K562 (cell line): Measurements from ENCODE around the gene TENT4B. TPM values are rescaled to one million over a fixed set of nuclear protein-coding genes. Genes with fewer than 3 reads are reported as not detected.

Experiments used
- CBX5 ChIP-seq: IDR thresholded peaks from 2 replicates; pipeline ENCODE4 v1.6.1; 2014; ENCODE audit warnings: low read depth, borderline replicate concordance
- HDAC1 ChIP-seq, 2 experiments: fragments of 450-650 bp; IDR thresholded peaks; 2 replicates each; pipeline ENCODE4 v1.6.1; 2016 to 2017; ENCODE audit warnings: inconsistent platforms in 1 of 2, mild to moderate bottlenecking in 1 of 2, moderate library complexity in 1 of 2
- IRF9 ChIP-seq: fragments of 450-650 bp; IDR thresholded peaks from 2 replicates; pipeline ENCODE4 v1.6.1; 2016; ENCODE audit warnings: missing biosample characterization, missing genetic modification characterization
- KAT8 ChIP-seq: fragments of 450-650 bp; IDR thresholded peaks from 2 replicates; pipeline ENCODE4 v1.6.1; 2016; ENCODE audit warnings: low read depth, mild to moderate bottlenecking
- KLF6 ChIP-seq: fragments of 250-450 bp; sonication (Bioruptor Pico); IDR thresholded peaks from 2 replicates; pipeline ENCODE4 v1.4.0; 2020; ENCODE audit warnings: mild to moderate bottlenecking, moderate library complexity, borderline replicate concordance
- MYNN ChIP-seq, 2 experiments: sonication (generic); formaldehyde crosslinking in 1 of 2; IDR thresholded peaks; 2 replicates each; pipeline versions ENCODE4 v1.5.0 to v1.6.1; 2016 to 2020; ENCODE audit warnings: antibody characterized with exemption in 1 of 2, missing genetic modification reagents in 1 of 2
- RFX1 ChIP-seq: fragments of 450-650 bp; IDR thresholded peaks from 2 replicates; pipeline ENCODE4 v1.6.1; 2016; ENCODE audit warnings: mild to moderate bottlenecking, moderate library complexity
- TAF1 ChIP-seq: IDR thresholded peaks from 2 replicates; pipeline ENCODE4 v1.6.1; 2011; ENCODE audit warnings: mild to moderate bottlenecking, low read length, moderate library complexity; ENCODE audit not compliant: insufficient read depth, control insufficient read depth, severe bottlenecking; ENCODE audit errors: extremely low read depth
- TARDBP ChIP-seq: fragments of 450-650 bp; IDR thresholded peaks from 2 replicates; pipeline ENCODE4 v1.6.1; 2016
- TGIF2 ChIP-seq: sonication (generic); formaldehyde crosslinking; IDR thresholded peaks from 2 replicates; pipeline ENCODE4 v1.8.1; 2022; ENCODE audit warnings: mild to moderate bottlenecking, missing genetic modification reagents, moderate library complexity
- YY1 ChIP-seq, 3 experiments: IDR thresholded peaks; 2 replicates each; pipeline ENCODE4 v1.6.1; 2011; ENCODE audit warnings: low read length in 2 of 3, mild to moderate bottlenecking in 2 of 3, moderate library complexity in 2 of 3, borderline replicate concordance in 1 of 3, control low read depth in 1 of 3, low read depth in 1 of 3; ENCODE audit not compliant: insufficient read depth in 3 of 3, insufficient replicate concordance in 2 of 3, control insufficient read depth in 1 of 3, insufficient read length in 1 of 3; ENCODE audit errors: extremely low read depth in 1 of 3
- polyA plus RNA-seq, 8 experiments: library from polyadenylated mRNA; depleted of rRNA in 4 of 8; stranded (reverse) in 5 of 8; unstranded in 3 of 8; fragments of >200 nt; fragmentation: Nextera tagmentation in 2 of 8; fragmentation: Illumina TruSeq in 1 of 8; extraction: Ambion mirVana in 2 of 8; extraction: Trizol in 1 of 8; gene quantifications; 2 replicates each; pipeline versions ENCODE4 v1.2.1 to v1.2.3, GENCODE V29; 2011 to 2014; ENCODE audit warnings: inconsistent platforms in 1 of 8, missing spikeins in 1 of 8
- total RNA-seq, 7 experiments: library from RNA; depleted of rRNA in 6 of 7; stranded (reverse); fragments of >200 nt in 6 of 7; fragmentation: Illumina TruSeq in 2 of 7; extraction: Trizol in 2 of 7; gene quantifications; 2 replicates each; pipeline versions ENCODE4 v1.2.1 to v1.2.3, GENCODE V29; 2011 to 2021; ENCODE audit warnings: low replicate concordance in 1 of 7
- TF ChIP-seq, protein P1 (sequence below): fragments of 450-650 bp; IDR thresholded peaks from 2 replicates; pipeline ENCODE4 v1.6.1; 2018; ENCODE audit not compliant: partially characterized antibody
- TF ChIP-seq, protein P2 (sequence below): fragments of 450-650 bp; IDR thresholded peaks from 2 replicates; pipeline ENCODE4 v1.6.1; 2017; ENCODE audit warnings: antibody characterized with exemption, mild to moderate bottlenecking
- TF ChIP-seq, protein P3 (sequence below): IDR thresholded peaks from 2 replicates; pipeline ENCODE4 v1.6.1; 2011; ENCODE audit not compliant: insufficient read length; ENCODE audit errors: extremely low read depth

Gene TENT4B
- total and polyA plus RNA-seq, 9 of the 15 experiments (the other 6 are each of a cell fraction or from before 2014, with no cell fraction given): 5.2 to 8.4 (median 7.0) TPM

- TF ChIP-seq, protein P1, sequence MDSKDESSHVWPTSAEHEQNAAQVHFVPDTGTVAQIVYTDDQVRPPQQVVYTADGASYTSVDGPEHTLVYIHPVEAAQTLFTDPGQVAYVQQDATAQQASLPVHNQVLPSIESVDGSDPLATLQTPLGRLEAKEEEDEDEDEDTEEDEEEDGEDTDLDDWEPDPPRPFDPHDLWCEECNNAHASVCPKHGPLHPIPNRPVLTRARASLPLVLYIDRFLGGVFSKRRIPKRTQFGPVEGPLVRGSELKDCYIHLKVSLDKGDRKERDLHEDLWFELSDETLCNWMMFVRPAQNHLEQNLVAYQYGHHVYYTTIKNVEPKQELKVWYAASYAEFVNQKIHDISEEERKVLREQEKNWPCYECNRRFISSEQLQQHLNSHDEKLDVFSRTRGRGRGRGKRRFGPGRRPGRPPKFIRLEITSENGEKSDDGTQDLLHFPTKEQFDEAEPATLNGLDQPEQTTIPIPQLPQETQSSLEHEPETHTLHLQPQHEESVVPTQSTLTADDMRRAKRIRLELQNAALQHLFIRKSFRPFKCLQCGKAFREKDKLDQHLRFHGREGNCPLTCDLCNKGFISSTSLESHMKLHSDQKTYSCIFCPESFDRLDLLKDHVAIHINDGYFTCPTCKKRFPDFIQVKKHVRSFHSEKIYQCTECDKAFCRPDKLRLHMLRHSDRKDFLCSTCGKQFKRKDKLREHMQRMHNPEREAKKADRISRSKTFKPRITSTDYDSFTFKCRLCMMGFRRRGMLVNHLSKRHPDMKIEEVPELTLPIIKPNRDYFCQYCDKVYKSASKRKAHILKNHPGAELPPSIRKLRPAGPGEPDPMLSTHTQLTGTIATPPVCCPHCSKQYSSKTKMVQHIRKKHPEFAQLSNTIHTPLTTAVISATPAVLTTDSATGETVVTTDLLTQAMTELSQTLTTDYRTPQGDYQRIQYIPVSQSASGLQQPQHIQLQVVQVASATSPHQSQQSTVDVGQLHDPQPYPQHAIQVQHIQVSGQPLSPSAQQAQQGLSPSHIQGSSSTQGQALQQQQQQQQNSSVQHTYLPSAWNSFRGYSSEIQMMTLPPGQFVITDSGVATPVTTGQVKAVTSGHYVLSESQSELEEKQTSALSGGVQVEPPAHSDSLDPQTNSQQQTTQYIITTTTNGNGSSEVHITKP: peak; percentile 72
- TF ChIP-seq MYNN (IDR thresholded peaks at IDR 0.05) (0 out of 2 replicates have a peak, but pooled peaks have one; percentile 45), MYNN (CRISPR knock-in tag; IDR thresholded peaks at IDR 0.05) (no peak), CBX5 (no peak), HDAC1 (IDR thresholded peaks at IDR 0.05) (peak in 1 of 2 experiments; percentile 84; a peak in 2 of 4 replicates), TAF1 (peak; percentile 82), TGIF2 (no peak), IRF9 (tag) (no peak), RFX1 (no peak), KAT8 (no peak), TARDBP (no peak), KLF6 (no peak), YY1 (IDR thresholded peaks at IDR 0.05; ENCODE audit: borderline replicate concordance in 1 of 3, control insufficient read depth in 1 of 3, extremely low read depth in 1 of 3, insufficient read depth in 3 of 3, insufficient read length in 1 of 3, insufficient replicate concordance in 2 of 3, low read depth in 1 of 3, low read length in 2 of 3) (peak in 2 of 3 experiments; percentile 47 to 71)
- TF ChIP-seq, protein P2, sequence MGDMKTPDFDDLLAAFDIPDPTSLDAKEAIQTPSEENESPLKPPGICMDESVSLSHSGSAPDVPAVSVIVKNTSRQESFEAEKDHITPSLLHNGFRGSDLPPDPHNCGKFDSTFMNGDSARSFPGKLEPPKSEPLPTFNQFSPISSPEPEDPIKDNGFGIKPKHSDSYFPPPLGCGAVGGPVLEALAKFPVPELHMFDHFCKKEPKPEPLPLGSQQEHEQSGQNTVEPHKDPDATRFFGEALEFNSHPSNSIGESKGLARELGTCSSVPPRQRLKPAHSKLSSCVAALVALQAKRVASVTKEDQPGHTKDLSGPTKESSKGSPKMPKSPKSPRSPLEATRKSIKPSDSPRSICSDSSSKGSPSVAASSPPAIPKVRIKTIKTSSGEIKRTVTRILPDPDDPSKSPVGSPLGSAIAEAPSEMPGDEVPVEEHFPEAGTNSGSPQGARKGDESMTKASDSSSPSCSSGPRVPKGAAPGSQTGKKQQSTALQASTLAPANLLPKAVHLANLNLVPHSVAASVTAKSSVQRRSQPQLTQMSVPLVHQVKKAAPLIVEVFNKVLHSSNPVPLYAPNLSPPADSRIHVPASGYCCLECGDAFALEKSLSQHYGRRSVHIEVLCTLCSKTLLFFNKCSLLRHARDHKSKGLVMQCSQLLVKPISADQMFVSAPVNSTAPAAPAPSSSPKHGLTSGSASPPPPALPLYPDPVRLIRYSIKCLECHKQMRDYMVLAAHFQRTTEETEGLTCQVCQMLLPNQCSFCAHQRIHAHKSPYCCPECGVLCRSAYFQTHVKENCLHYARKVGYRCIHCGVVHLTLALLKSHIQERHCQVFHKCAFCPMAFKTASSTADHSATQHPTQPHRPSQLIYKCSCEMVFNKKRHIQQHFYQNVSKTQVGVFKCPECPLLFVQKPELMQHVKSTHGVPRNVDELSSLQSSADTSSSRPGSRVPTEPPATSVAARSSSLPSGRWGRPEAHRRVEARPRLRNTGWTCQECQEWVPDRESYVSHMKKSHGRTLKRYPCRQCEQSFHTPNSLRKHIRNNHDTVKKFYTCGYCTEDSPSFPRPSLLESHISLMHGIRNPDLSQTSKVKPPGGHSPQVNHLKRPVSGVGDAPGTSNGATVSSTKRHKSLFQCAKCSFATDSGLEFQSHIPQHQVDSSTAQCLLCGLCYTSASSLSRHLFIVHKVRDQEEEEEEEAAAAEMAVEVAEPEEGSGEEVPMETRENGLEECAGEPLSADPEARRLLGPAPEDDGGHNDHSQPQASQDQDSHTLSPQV: peak; percentile 81
- TF ChIP-seq, protein P3, sequence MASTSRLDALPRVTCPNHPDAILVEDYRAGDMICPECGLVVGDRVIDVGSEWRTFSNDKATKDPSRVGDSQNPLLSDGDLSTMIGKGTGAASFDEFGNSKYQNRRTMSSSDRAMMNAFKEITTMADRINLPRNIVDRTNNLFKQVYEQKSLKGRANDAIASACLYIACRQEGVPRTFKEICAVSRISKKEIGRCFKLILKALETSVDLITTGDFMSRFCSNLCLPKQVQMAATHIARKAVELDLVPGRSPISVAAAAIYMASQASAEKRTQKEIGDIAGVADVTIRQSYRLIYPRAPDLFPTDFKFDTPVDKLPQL: no peak
Observed at GRCh38 chr16:50266337-50267091, 113.4 kb downstream of the TENT4B start, which contains the start of gene ADCY7 (continued).
